ENCODE measurements around the gene EIF2AK3. TPM values are rescaled to one million over a fixed set of nuclear protein-coding genes. Genes with fewer than 3 reads are reported as not detected.

Gene EIF2AK3
- total and polyA plus RNA-seq, 2 experiments from 2014 or later: 19.5 to 41.9 TPM

- 79% methylated on average over 2 of the region's 2 CpGs for WGBS (ENCODE audit: low lambda C conversion rate, missing lambda C conversion rate)
These were observed 105.7 kb downstream of the EIF2AK3 start for GRCh38 chr2:88521445-88522073.

GRCh38 chr2:88517759-88518201, 109.5 kb downstream of the EIF2AK3 start:
- H3K4me1 ChIP-seq (ENCODE audit: insufficient read depth): no peaks in the 10 kb centered on the region
- H3K9me2 ChIP-seq (replicated peaks; ENCODE audit: insufficient read depth): no peaks in the 10 kb centered on the region
- DNase-seq (ENCODE audit: low spot score): no peak
- H3K4me2 ChIP-seq: no peak overlapping the region
- H4K20me1 ChIP-seq (ENCODE audit: insufficient read depth, poor library complexity, severe bottlenecking): no peaks in the 10 kb centered on the region
- no peaks in the 10 kb centered on the region for H3K36me3 ChIP-seq (replicated peaks; ENCODE audit: insufficient read depth, low read depth)
- H3K9me3 ChIP-seq (ENCODE audit: low read depth): no peaks in the 10 kb centered on the region
- no peak overlapping the region for H3K4me3 ChIP-seq
- H3K27me3 ChIP-seq: peaks cover 3% of the 10 kb centered on the region
- 24% methylated on average over 6 of the region's 6 CpGs for WGBS (ENCODE audit: low lambda C conversion rate, missing lambda C conversion rate)
- H3K79me2 ChIP-seq: no peaks in the 10 kb centered on the region
- TF ChIP-seq EZH2 (IDR thresholded peaks at IDR 0.05; ENCODE audit: borderline replicate concordance) (no peak), CTCF (IDR thresholded peaks at IDR 0.05; ENCODE audit: poor library complexity) (no peak), EZH2phosphoT487 (IDR thresholded peaks at IDR 0.05; ENCODE audit: low read depth, severe bottlenecking, unreplicated experiment) (no peak)
- no peak overlapping the region for H2AFZ ChIP-seq
- H3K27ac ChIP-seq: no peak overlapping the region

More at GRCh38 chr2:88521445-88522073, 105.7 kb downstream of the EIF2AK3 start:
- Histone ChIP-seq H3K9me2 (replicated peaks; ENCODE audit: insufficient read depth) (no peaks in the 10 kb centered on the region), H3K9me3 (ENCODE audit: low read depth) (no peaks in the 10 kb centered on the region), H3K27me3 (peaks cover 3% of the 10 kb centered on the region), H3K36me3 (replicated peaks; ENCODE audit: insufficient read depth, low read depth) (no peaks in the 10 kb centered on the region), H3K79me2 (no peaks in the 10 kb centered on the region), H4K20me1 (ENCODE audit: insufficient read depth, poor library complexity, severe bottlenecking) (no peaks in the 10 kb centered on the region), H3K4me1 (ENCODE audit: insufficient read depth) (no peaks in the 10 kb centered on the region), H3K27ac (no peak overlapping the region), H2AFZ (no peak overlapping the region), H3K4me3 (no peak overlapping the region), H3K4me2 (no peak overlapping the region)
- no peak for TF ChIP-seq CTCF (IDR thresholded peaks at IDR 0.05; ENCODE audit: poor library complexity)
- no peak for TF ChIP-seq EZH2phosphoT487 (IDR thresholded peaks at IDR 0.05; ENCODE audit: low read depth, severe bottlenecking, unreplicated experiment)
- no peak for TF ChIP-seq EZH2 (IDR thresholded peaks at IDR 0.05; ENCODE audit: borderline replicate concordance)
- DNase-seq (ENCODE audit: low spot score): no peak

Other genes starting within 250 kb of the EIF2AK3 start
- not detected in 2 replicates for gene FOXI3, start 174.8 kb downstream of the EIF2AK3 start, total RNA-seq
- not detected in 2 replicates for gene FOXI3, start 174.8 kb downstream of the EIF2AK3 start, polyA plus RNA-seq
- gene RPIA, start 64.2 kb upstream of the EIF2AK3 start, total RNA-seq: 7.0 and 7.7 TPM in 2 replicates
- gene RPIA, start 64.2 kb upstream of the EIF2AK3 start, polyA plus RNA-seq: 14.8 and 17.6 TPM in 2 replicates